ENCODE results near the gene KCNH5. TPM values are rescaled to one million over a fixed set of nuclear protein-coding genes. Genes with fewer than 3 reads are reported as not detected.

KCNH5 gene
- total and polyA plus RNA-seq, 2 of the 13 experiments (the other 11 are each of a cell fraction or from before 2014, with no cell fraction given) = not detected

DNA sequence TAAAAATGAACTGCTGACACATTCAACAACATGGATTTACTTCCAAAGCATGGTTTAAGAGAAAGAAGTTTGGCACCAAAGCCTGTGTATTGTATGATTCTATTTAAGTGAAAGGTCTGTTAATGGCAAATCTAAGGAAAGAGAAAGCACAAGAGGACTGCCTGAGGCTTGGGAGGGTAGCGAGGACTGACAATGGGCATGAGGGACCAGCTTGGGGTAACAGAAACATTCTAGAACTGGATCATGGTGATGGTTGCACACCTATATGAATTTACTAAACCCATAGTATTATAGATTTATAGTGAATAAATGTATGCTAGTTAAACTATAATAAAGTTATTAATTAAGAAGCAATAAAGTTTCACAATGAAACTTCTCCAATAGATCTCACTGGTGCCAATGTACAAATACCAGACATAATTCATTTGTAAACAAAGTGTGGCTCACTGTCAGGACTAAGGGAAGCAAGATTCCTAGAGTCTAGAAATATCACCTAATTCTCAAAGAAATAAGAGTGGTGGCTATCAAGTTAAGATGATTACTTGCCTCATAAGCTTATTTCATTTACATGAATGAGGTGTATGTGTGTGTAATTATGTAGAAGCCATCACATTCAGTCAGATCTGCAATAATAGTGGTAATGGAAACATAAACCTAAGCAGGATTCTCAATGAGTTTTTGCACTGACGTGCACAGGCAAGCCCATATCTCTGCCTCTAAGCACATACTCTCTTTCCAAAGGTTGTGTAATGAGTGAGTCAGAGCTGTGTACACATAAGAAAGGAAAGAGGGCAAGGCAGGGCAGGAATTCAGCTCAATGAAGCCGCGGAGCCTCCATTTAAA is 353.4 kb downstream of the KCNH5 start (continued):
- no peak for TF ChIP-seq TAF15 (IDR thresholded peaks at IDR 0.05; ENCODE audit: low read depth, low read length, poor library complexity, severe bottlenecking)
- TF ChIP-seq ZNF780A (CRISPR knock-in tag; IDR thresholded peaks at IDR 0.05) = no peak
- 0 out of 2 replicates have a peak, but pooled peaks have one; percentile 27 for TF ChIP-seq POLR2G (IDR thresholded peaks at IDR 0.05; ENCODE audit: low read depth, low read length)
- 0 out of 2 replicates have a peak, but pooled peaks have one; percentile 64 for TF ChIP-seq MYPOP (CRISPR knock-in tag; IDR thresholded peaks at IDR 0.05)
- TF ChIP-seq ATF7 (IDR thresholded peaks at IDR 0.05) = 0 out of 2 replicates have a peak, but pooled peaks have one; percentile 9
- TF ChIP-seq ATF7 (CRISPR knock-in tag; IDR thresholded peaks at IDR 0.05) = peak; percentile 70; the same call in 1 of the 2 replicates
- no peak for TF ChIP-seq ZNF296 (CRISPR knock-in tag; conservative IDR thresholded peaks at IDR 0.05)
- TF ChIP-seq ZNF326 (CRISPR knock-in tag; IDR thresholded peaks at IDR 0.05; ENCODE audit: borderline replicate concordance) = no peak
- TF ChIP-seq, protein P1, sequence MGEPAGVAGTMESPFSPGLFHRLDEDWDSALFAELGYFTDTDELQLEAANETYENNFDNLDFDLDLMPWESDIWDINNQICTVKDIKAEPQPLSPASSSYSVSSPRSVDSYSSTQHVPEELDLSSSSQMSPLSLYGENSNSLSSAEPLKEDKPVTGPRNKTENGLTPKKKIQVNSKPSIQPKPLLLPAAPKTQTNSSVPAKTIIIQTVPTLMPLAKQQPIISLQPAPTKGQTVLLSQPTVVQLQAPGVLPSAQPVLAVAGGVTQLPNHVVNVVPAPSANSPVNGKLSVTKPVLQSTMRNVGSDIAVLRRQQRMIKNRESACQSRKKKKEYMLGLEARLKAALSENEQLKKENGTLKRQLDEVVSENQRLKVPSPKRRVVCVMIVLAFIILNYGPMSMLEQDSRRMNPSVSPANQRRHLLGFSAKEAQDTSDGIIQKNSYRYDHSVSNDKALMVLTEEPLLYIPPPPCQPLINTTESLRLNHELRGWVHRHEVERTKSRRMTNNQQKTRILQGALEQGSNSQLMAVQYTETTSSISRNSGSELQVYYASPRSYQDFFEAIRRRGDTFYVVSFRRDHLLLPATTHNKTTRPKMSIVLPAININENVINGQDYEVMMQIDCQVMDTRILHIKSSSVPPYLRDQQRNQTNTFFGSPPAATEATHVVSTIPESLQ (CRISPR knock-in tag; conservative IDR thresholded peaks at IDR 0.05) = no peak
- TF ChIP-seq, protein P2, sequence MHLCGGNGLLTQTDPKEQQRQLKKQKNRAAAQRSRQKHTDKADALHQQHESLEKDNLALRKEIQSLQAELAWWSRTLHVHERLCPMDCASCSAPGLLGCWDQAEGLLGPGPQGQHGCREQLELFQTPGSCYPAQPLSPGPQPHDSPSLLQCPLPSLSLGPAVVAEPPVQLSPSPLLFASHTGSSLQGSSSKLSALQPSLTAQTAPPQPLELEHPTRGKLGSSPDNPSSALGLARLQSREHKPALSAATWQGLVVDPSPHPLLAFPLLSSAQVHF (CRISPR knock-in tag; IDR thresholded peaks at IDR 0.05) = no peak
- TF ChIP-seq CBX5 (CRISPR knock-in tag; IDR thresholded peaks at IDR 0.05; ENCODE audit: borderline replicate concordance) = peak; percentile 53; the same call in 1 of the 2 replicates
- TF ChIP-seq YY1 (IDR thresholded peaks at IDR 0.05; ENCODE audit: insufficient read depth, insufficient replicate concordance, low read depth, low read length) = no peak
- TF ChIP-seq ZNF235 (CRISPR knock-in tag; IDR thresholded peaks at IDR 0.05; ENCODE audit: borderline replicate concordance) = no peak
- TF ChIP-seq SP140L (CRISPR knock-in tag; IDR thresholded peaks at IDR 0.05; ENCODE audit: borderline replicate concordance) = no peak
- TF ChIP-seq ZFP37 (CRISPR knock-in tag; IDR thresholded peaks at IDR 0.05; ENCODE audit: borderline replicate concordance) = no peak
- no peak for TF ChIP-seq MXD3 (CRISPR knock-in tag; IDR thresholded peaks at IDR 0.05)
- peak; percentile 88 for TF ChIP-seq NCOA2 (CRISPR knock-in tag; IDR thresholded peaks at IDR 0.05)
- no peak for TF ChIP-seq KAT2B (IDR thresholded peaks at IDR 0.05; ENCODE audit: borderline replicate concordance, low read depth, low read length)
- TF ChIP-seq ESRRA (CRISPR knock-in tag; IDR thresholded peaks at IDR 0.05; ENCODE audit: low read depth) = 0 out of 2 replicates have a peak, but pooled peaks have one; percentile 15
- no peak for TF ChIP-seq ZNF337 (CRISPR knock-in tag; IDR thresholded peaks at IDR 0.05; ENCODE audit: borderline replicate concordance, low read depth)
- TF ChIP-seq NFYB (CRISPR knock-in tag; IDR thresholded peaks at IDR 0.05) = no peak
- no peak for TF ChIP-seq ZNF772 (CRISPR knock-in tag; IDR thresholded peaks at IDR 0.05)
- no peak for TF ChIP-seq ZFP82 (CRISPR knock-in tag; IDR thresholded peaks at IDR 0.05; ENCODE audit: borderline replicate concordance)
- no peak for TF ChIP-seq ETS1 (CRISPR knock-in tag; IDR thresholded peaks at IDR 0.05)
